HG02759 (cell line): ENCODE results near the gene HEYL.

Experiments used
- ATAC-seq: cut with Tn5 transposase; IDR thresholded peaks from one replicate; pipeline ENCODE4 v1.9.1; 2021; ENCODE audit warnings: mild to moderate bottlenecking, moderate library complexity; ENCODE audit not compliant: unreplicated experiment

Gene HEYL

GRCh38 chr1:39639305-39640130 lies at the start of gene HEYL:
HEYL (minus strand) TSS chr1:39639643; CDS start chr1:39639625, 18 bp downstream.
- peak; percentile 53 for ATAC-seq

- ATAC-seq = no peak
Observed at GRCh38 chr1:39689214-39689613, 49.8 kb upstream of the HEYL start.

- no peak for ATAC-seq
Observed at GRCh38 chr1:39688706-39689105, 49.3 kb upstream of the HEYL start.

DNA sequence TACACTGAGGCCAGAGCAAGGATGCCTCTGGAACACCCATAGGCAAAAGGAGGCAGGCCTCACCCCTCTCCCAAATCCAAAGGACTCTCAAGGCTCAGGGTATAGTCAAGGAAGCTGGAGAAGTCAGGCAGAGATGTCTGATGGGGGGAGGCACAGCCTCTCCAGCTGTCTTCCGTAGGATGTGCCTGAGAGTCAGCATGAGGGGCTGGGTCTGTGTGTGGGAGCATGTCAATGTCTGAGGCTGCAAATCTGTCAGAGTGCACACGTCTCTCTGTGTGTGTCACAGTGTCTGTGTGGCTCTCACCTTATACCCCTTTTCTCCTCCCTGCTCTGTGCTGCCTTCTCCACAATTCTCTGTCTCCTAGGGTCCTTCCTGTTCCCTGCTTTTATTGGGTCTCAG lies 47.8 kb upstream of the HEYL start:
- ATAC-seq = no peak

DNA sequence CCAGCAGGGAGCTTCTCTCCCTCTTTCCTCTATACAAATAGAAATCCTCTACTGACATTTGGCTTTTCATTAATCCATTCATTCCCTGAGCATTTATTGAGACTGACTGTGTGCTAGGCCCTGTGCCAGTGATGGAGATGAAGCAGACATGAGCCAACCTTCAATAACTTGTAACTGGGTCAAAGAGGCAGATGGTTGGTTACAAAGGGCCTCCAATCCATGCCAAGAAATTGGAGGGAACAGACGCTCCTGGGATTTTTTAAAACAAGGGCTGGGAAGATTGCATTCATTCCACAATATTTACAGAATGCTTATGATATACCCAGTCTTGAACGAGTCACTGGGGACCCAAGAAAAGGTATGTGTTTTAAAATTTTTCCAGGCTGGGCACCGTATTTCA lies 45.6 kb upstream of the HEYL start:
- no peak for ATAC-seq

GRCh38 chr1:39684313-39684664 lies 44.8 kb upstream of the HEYL start:
- no peak for ATAC-seq

DNA sequence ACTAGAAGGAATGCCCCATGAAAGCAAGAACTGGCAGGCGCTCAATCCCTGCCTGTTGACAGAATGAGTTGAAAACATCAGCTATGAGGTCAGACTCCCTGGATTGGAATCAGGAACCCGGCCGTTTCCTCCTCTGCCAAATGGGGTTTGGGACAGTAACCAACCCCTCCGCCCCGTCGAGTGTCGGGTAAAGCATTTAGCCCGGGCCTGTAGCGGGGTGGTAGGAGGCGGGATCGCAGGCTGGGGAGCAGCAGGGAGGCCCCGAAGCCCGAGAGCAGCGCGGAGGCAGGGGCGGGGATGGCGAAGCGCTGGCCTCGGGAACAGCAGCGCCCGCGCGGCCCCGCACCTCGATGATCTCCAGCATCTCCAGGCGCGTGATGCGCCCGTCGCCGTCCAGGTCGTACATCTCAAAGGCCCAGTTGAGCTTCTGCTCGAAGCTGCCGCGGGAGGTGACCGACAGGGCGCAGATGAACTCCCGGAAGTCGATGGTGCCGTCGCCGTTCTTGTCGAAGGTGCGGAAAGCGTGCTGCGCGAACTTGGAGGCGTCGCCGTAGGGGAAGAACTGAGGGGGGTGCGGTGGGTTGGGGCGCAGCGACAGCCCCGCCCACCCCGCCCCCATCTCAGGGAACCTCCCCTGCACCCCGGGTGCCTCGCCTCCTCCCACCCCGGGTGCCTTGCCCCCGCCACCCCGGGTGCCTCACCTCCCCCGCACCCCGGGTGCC lies 44.3 kb upstream of the HEYL start:
- ATAC-seq = no peak

GRCh38 chr1:39681999-39682398 lies 42.6 kb upstream of the HEYL start:
- no peak for ATAC-seq

- no peak for ATAC-seq
Observed at GRCh38 chr1:39681294-39681693, 41.9 kb upstream of the HEYL start.

DNA sequence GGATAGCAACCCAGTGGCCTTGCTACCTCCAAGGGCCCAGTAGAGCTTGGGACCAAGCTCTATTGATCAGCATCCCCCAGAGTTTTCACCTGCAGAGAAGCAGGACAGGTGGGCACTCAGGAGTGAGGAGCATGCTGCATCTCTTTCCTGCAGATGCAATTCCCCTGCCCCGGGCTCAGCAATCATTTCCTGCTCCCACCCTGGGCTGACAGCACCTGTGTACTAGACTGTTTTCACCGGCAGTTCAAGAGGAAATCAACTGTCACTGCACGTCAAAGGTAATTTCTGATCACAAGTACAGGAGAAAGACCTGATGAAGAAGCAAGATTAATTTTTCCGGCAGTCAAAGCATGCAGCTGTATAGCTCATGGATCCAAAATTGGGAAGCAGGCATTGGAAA lies 41.3 kb upstream of the HEYL start:
- no peak for ATAC-seq

GRCh38 chr1:39679821-39680220 lies 40.4 kb upstream of the HEYL start:
- ATAC-seq = no peak

DNA sequence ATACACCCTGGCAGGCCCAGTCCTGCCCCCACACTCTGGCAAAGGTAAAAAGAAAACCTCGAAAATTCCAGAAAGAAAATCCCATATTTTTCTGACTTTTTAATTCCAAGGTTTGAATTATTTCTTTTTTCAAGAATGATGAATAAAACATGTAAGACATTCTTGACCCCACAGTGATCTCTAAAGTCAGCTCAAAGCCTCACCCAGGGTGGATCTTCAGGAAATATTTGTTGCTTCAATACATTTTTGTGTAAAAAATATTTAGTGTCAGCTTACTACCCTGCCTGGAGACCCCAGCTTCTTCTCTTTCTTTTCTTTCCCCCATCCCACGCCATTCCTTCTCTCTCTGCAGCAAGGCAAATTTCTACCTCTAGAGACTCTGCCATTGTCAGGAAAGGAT lies 39.4 kb upstream of the HEYL start:
- no peak for ATAC-seq

GRCh38 chr1:39677645-39678044 lies 38.2 kb upstream of the HEYL start:
- no peak for ATAC-seq

GRCh38 chr1:39676948-39677548 lies 37.6 kb upstream of the HEYL start:
- ATAC-seq = no peak

GRCh38 chr1:39675220-39675619 lies 35.8 kb upstream of the HEYL start:
- no peak for ATAC-seq

DNA sequence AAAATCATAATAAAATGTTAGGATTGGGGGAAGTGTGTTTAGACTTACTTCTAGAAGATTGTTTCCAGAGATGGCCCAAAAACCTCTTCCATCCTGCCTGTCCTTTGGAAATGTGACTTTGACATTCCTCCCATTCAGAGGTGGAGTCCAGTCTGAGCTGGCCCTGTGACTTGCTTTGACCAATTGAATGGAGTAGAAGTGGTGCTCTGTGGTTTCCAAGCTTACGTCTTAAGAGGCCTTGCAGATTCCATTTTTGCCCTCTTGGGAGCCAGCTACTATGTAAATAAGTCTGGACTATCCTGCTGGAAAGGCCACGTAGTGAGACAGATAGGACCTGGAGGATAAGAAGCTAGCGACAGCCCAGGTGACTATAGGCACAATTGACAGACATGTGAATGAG lies 33.8 kb upstream of the HEYL start:
- no peak for ATAC-seq

- no peak for ATAC-seq
Observed at GRCh38 chr1:39672551-39672947, 33.1 kb upstream of the HEYL start.

DNA sequence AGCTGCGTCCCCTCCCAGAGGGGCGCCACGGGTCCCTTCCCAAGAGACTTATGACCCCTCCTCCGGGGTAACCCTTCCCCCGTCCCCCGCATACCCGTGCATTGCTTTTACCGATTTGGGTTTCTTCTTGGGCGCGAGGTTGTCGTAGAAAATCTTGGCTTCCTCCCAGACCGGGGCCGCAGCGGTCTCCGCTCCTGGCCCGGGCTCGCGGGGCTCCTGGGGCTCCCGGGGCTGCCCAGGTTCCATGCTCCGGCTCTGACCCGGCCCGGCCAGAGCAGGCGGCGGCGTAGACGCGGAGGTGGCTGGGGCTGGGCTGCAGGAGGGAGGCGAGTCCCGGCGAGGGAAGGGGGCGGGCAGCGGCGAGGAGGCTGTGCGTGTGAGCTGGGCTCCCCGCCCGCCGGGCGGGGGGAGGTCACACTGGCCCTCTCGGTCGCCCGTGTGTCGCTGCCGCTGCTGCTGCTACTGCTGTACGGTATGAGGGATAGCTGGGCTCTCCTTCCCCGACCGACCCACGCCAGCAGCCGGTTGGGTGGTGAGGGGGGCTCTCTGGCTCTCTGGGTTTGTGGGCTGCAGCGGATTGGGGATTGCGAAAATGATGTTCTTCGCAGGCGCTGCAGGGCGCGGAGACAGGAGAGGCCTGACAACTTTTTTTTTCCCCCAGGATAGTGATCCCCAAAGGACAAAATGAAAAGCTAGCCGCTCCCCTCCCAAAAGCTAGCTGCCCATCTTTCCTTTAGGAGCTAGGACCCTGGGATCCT lies 32.5 kb upstream of the HEYL start, which contains the start of gene NT5C1A:
NT5C1A (minus strand) TSS at position 315 of the 758 bp plus-strand sequence; CDS start at position 246, 69 bp downstream.
- ATAC-seq = no peak

GRCh38 chr1:39671433-39671792 lies 32.0 kb upstream of the HEYL start:
- ATAC-seq = no peak

DNA sequence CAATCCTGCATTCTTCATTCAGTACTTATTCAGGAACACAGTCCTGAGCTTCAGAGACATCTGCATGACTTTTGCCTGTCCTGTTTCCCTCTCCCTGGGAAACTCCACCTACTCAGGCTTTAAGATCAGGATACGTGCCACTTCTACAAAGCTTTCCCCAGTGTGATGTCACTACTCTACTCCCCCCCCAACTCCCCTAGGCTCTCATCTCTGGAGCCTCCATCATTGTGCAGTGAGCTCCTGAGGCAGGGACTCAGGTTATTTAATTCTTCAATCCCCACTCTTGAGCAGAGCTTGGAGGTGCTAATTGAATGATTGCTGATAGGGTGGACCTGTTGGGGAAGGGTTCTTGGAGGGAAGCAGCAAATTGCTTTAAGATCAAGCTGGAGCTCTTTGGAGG lies 31.2 kb upstream of the HEYL start:
- ATAC-seq = no peak

DNA sequence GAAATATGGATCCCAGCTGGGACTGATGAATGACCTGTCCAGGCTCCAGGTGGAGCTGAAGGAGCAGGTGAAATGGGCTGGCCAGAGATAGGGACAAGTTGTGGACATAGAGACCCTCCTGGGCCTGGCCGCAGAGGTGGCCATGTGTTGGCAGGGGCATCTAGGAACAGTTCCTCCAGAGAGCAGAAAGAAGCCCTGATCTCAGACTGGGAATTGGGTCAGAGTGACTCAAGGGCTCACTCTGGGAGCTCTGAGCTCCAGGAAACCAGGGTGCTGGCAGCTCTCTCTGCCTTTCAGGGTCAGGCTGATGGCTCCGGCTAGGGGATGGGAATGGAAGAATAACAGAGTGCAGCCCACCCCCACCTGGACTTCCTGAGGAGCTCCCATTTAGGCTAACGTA lies 29.5 kb upstream of the HEYL start:
- no peak for ATAC-seq
